Type B pancreatic cell (in vitro differentiated cells): ENCODE data around the gene GNG7. TPM values are rescaled to one million over a fixed set of nuclear protein-coding genes. Genes with fewer than 3 reads are reported as not detected.

Experiments
- DNase-seq: peaks from one replicate; pipeline ENCODE4 v3.0.0; 2021; ENCODE audit warnings: mixed read lengths; ENCODE audit not compliant: unreplicated experiment; ENCODE audit errors: extremely low spot score
- H3K27ac Mint-ChIP-seq: 2 replicates; pipeline ENCODE4 v1.8.0; 2021; ENCODE audit warnings: mild to moderate bottlenecking, mixed read lengths
- H3K27me3 Mint-ChIP-seq: 2 replicates; pipeline ENCODE4 v1.8.0; 2021; ENCODE audit warnings: mixed read lengths
- H3K36me3 Mint-ChIP-seq: 2 replicates; pipeline ENCODE4 v1.8.0; 2021; ENCODE audit warnings: mixed read lengths
- H3K4me1 Mint-ChIP-seq: one replicate; pipeline ENCODE4 v1.8.0; 2021; ENCODE audit warnings: mixed read lengths; ENCODE audit not compliant: unreplicated experiment
- H3K4me3 Mint-ChIP-seq: 2 replicates; pipeline ENCODE4 v1.8.0; 2021; ENCODE audit warnings: mild to moderate bottlenecking, mixed read lengths
- H3K9me3 Mint-ChIP-seq: 2 replicates; pipeline ENCODE4 v1.8.0; 2021; ENCODE audit warnings: mixed read lengths
- CTCF ChIP-seq: fragments of 200-600 bp; sonication (generic); conservative IDR thresholded peaks from 2 replicates; pipeline ENCODE4 v1.5.0; 2021; ENCODE audit warnings: antibody characterized with exemption, mild to moderate bottlenecking
- total RNA-seq: library from RNA; stranded (reverse); gene quantifications from 2 replicates; pipeline ENCODE4 v1.2.1, GENCODE V29; 2021; ENCODE audit warnings: low replicate concordance

The GNG7 gene
- total RNA-seq, 1 donor from 2014 or later, result 12.2 TPM

GRCh38 chr19:2631213-2631821, 71.2 kb downstream of the GNG7 start:
- H3K27me3 Mint-ChIP-seq, result no peaks in the 10 kb centered on the region
- H3K9me3 Mint-ChIP-seq, result no peaks in the 10 kb centered on the region
- peaks cover 5% of the 10 kb centered on the region for H3K36me3 Mint-ChIP-seq
- no peak overlapping the region for H3K27ac Mint-ChIP-seq
- H3K4me1 Mint-ChIP-seq, result peaks cover 3% of the 10 kb centered on the region
- TF ChIP-seq CTCF, result no peak
- DNase-seq, result no peak
- H3K4me3 Mint-ChIP-seq, result no peak overlapping the region

- Mint-ChIP-seq H3K27me3 (no peaks in the 10 kb centered on the region), H3K27ac (no peak overlapping the region), H3K4me3 (no peak overlapping the region), H3K4me1 (peaks cover 3% of the 10 kb centered on the region), H3K9me3 (no peaks in the 10 kb centered on the region), H3K36me3 (peaks cover 5% of the 10 kb centered on the region)
- no peak for DNase-seq
- TF ChIP-seq CTCF, result no peak
Measured at GRCh38 chr19:2630352-2631001, 72.0 kb downstream of the GNG7 start.

GRCh38 chr19:2629491-2630351, 72.8 kb downstream of the GNG7 start:
- no peaks in the 10 kb centered on the region for H3K27me3 Mint-ChIP-seq
- no peak for TF ChIP-seq CTCF
- no peaks in the 10 kb centered on the region for H3K9me3 Mint-ChIP-seq
- H3K36me3 Mint-ChIP-seq, result peaks cover 5% of the 10 kb centered on the region
- no peak overlapping the region for H3K4me3 Mint-ChIP-seq
- H3K4me1 Mint-ChIP-seq, result peaks cover 6% of the 10 kb centered on the region
- no peak overlapping the region for H3K27ac Mint-ChIP-seq
- DNase-seq, result no peak

- no peak for TF ChIP-seq CTCF
- H3K4me1 Mint-ChIP-seq, result peaks cover 10% of the 10 kb centered on the region
- no peak for DNase-seq
- no peak overlapping the region for H3K4me3 Mint-ChIP-seq
- H3K27me3 Mint-ChIP-seq, result no peaks in the 10 kb centered on the region
- peaks cover 5% of the 10 kb centered on the region for H3K36me3 Mint-ChIP-seq
- no peaks in the 10 kb centered on the region for H3K9me3 Mint-ChIP-seq
- H3K27ac Mint-ChIP-seq, result no peak overlapping the region
Measured at GRCh38 chr19:2628597-2628996, 73.9 kb downstream of the GNG7 start.

GRCh38 chr19:2627855-2628254, 74.6 kb downstream of the GNG7 start:
- Mint-ChIP-seq H3K9me3 (no peaks in the 10 kb centered on the region), H3K27ac (peak overlapping the region; percentile 74), H3K4me3 (no peak overlapping the region), H3K36me3 (peaks cover 5% of the 10 kb centered on the region), H3K4me1 (peaks cover 10% of the 10 kb centered on the region), H3K27me3 (no peaks in the 10 kb centered on the region)
- no peak for TF ChIP-seq CTCF
- DNase-seq, result no peak
